ACC112 (cell line): Measurements from ENCODE around the gene FOXD1.
"Not testable (repeated sequence)": the region's sequence is repeated elsewhere in the genome, so short reads cannot be mapped to it uniquely, and the experiment has no call there.

Experiments
- H2AFZ ChIP-seq: fragments of 200-600 bp; sonication (generic); one replicate; pipeline ENCODE4 v1.6.0; 2017; ENCODE audit warnings: antibody characterized with exemption, low read length; ENCODE audit not compliant: unreplicated experiment
- H3K27ac ChIP-seq: fragments of 200-600 bp; sonication (generic); 2 replicates; pipeline ENCODE4 v1.5.1; 2014; ENCODE audit warnings: low read depth, mild to moderate bottlenecking, antibody characterized with exemption, low read length, moderate library complexity
- H3K27me3 ChIP-seq: fragments of 200-600 bp; sonication (generic); 2 replicates; pipeline ENCODE4 v1.6.1; 2014; ENCODE audit warnings: mild to moderate bottlenecking, antibody characterized with exemption, low read length, moderate library complexity, mixed read lengths; ENCODE audit not compliant: insufficient read depth
- H3K36me3 ChIP-seq: fragments of 200-600 bp; sonication (generic); 2 replicates; pipeline ENCODE4 v1.6.1; 2016; ENCODE audit warnings: mild to moderate bottlenecking, antibody characterized with exemption, low read length, moderate library complexity, mixed read lengths; ENCODE audit not compliant: insufficient read depth
- H3K4me1 ChIP-seq: fragments of 200-600 bp; sonication (generic); one replicate; pipeline ENCODE4 v1.6.1; 2016; ENCODE audit warnings: low read length, mixed read lengths; ENCODE audit not compliant: insufficient read depth, unreplicated experiment, control insufficient read depth
- H3K4me3 ChIP-seq: fragments of 200-600 bp; sonication (generic); 2 replicates; pipeline ENCODE4 v1.5.1; 2014; ENCODE audit warnings: mild to moderate bottlenecking, low read depth, low read length
- H3K79me2 ChIP-seq: fragments of 200-600 bp; sonication (generic); one replicate; pipeline ENCODE4 v1.6.0; 2016; ENCODE audit warnings: low read length; ENCODE audit not compliant: control insufficient read depth, unreplicated experiment, insufficient read depth

The FOXD1 gene

DNA sequence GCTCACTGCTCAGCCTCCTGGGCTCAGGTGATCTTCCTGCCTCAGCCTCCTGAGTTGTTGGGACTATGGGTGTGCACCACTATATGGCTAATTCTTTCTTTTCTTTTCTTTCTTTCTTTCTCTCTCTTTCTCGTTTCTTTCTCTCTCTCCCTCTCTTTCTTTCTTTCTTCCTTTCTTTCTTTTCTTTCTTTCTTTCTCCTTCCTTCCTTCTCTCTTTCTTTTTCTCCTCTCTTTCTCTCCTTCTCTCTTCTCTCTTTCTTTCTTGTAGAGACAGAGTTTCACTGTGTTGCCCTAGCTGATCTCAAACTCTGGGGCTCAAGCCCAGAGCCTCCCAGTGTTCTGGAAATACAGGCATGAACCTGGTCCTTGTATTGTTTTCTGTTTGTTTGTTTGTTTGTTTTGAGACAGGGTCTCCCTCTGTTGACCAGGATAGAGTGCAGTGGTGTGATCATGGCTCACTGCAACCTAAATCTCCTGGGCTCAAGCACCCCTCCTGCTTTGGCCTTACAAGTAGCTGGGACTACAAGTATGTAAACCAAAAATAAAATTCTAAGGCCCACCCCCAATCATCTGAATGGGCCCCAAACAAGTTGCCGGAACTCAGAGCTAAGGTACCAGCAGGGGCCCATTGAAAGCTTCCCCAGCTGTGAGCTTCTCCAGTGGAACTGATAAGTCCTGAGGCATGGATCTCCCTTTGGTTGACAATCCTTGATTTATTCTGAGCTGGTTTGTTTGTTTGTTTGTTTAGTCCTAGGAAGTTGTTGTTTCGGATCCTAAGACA lies 37.7 kb upstream of the FOXD1 start:
- H3K79me2 ChIP-seq: no peaks in the 10 kb centered on the region
- no peaks in the 10 kb centered on the region for H3K36me3 ChIP-seq
- no peaks in the 10 kb centered on the region for H3K4me1 ChIP-seq
- no peak overlapping the region for H3K4me3 ChIP-seq
- H3K27me3 ChIP-seq: no peaks in the 10 kb centered on the region
- no peak overlapping the region for H2AFZ ChIP-seq
- H3K27ac ChIP-seq: no peak overlapping the region

DNA sequence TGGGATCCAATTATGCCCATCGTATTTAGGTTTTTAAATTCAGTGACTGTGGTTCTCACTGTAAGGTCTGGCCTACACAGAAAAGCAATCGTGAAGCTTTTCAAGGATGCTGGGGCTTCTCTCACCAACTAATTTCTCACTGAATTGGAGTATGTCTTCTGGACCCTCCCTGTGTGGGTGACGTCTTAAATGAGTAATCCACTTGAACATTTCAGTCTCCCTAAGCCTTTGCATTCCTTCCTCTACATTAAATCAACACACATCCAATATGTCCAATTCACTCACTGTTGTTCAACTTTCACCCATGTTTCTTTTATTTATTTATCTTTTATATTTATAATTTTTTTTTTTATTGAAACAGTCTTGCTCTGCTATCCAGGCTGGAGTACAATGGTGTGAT lies 37.1 kb upstream of the FOXD1 start:
- no peak overlapping the region for H3K4me3 ChIP-seq
- no peaks in the 10 kb centered on the region for H3K79me2 ChIP-seq
- H3K27me3 ChIP-seq: no peaks in the 10 kb centered on the region
- no peak overlapping the region for H2AFZ ChIP-seq
- H3K4me1 ChIP-seq: no peaks in the 10 kb centered on the region
- H3K36me3 ChIP-seq: no peaks in the 10 kb centered on the region
- no peak overlapping the region for H3K27ac ChIP-seq

DNA sequence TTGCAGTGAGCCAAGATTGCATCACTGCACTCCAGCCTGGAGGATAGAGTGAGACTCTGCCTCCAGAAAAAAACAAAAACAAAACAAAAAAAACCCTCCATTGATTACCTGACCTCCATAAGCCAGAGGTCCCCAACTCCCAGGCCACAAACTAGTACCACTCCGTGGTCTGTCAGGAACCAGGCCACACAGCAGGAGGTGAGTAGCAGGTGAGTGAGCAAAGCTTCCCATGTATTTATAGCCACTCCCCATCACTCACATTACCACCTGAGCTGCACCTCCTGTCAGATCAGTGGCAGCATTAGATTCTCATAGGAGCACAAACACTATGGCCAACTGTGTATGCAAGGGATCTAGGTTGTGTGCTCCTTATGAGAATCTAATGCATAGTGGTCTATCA lies 35.9 kb upstream of the FOXD1 start:
- H3K27me3 ChIP-seq: no peaks in the 10 kb centered on the region
- H2AFZ ChIP-seq: no peak overlapping the region
- no peak overlapping the region for H3K27ac ChIP-seq
- H3K36me3 ChIP-seq: no peaks in the 10 kb centered on the region
- no peaks in the 10 kb centered on the region for H3K79me2 ChIP-seq
- H3K4me1 ChIP-seq: no peaks in the 10 kb centered on the region
- H3K4me3 ChIP-seq: no peak overlapping the region

DNA sequence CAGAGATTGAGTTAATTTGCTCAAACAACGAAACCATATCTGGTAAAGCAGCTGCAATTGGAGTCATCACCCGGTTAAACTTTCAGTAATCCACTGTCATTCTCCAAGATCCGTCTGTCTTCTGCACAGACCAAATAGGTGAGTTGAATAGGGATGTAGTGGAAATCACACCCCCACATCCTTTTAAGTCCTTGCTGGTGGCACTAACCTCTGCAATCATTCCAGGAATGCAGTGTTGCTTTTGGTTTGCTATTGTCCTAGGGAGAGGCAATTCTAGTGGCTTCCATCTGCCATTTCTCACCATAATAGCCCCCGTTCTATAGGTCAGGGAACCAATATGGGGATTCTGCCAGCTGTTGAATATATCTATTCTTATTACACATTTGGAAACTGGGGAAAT lies 35.1 kb upstream of the FOXD1 start:
- Histone ChIP-seq H3K27ac (no peak overlapping the region), H3K79me2 (no peaks in the 10 kb centered on the region), H3K27me3 (no peaks in the 10 kb centered on the region), H3K36me3 (no peaks in the 10 kb centered on the region), H2AFZ (no peak overlapping the region), H3K4me1 (no peaks in the 10 kb centered on the region), H3K4me3 (no peak overlapping the region)

DNA sequence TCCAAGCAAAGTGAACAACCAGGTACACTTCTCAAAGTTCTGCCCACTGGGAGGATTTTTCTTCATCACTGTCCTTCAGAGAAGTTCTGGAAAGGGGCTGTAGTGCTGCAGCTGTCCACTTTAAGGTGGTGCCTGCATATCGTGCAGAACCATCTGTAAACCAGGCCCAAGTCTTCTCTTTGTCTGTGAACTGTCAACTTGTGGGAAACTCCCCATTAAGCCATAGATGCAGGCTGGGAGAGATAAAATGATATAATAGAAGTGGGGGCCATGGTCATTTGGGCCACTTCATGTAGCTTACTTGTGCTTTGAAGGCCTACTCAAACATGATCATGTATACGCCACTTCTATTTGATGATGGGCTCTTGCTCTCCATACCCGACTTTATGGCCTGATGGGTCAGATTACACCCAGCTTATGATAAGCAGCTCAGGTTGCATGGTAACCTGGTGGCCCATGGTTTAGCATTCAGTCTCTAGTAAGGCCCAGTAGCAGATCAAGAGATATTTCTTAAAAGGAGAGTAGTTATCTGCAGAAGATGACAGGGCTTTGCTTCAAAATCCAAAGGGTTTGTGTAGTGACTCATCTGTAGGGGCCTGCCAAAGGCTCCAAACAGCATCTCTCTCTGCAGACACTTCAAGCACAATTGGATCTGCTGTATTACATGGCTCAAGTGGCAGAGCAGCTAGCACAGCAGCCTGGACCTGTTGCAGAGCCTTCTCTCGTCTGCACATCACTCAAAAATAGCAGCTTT lies 34.0 kb upstream of the FOXD1 start:
- Histone ChIP-seq H3K79me2 (no peaks in the 10 kb centered on the region), H3K4me3 (no peak overlapping the region), H3K27me3 (no peaks in the 10 kb centered on the region), H3K4me1 (no peaks in the 10 kb centered on the region), H2AFZ (no peak overlapping the region), H3K27ac (no peak overlapping the region), H3K36me3 (no peaks in the 10 kb centered on the region)

DNA sequence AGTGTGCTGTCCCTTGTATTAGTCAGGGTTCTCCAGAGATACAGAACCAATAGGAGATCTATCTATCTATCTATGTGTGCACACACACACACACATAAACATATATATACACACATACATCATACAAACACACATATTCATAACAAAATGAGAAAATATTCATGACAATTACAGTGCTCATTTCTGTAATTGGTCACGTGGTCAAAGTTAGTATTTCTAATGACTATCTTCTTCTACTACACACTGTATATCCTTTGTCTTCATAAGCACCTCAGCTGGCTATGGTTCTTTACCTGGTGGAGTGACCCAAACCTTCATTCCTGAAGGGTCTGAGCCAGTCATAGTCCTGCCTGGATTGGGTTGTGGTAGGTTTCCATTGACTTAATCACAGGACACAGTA lies 31.9 kb upstream of the FOXD1 start:
- Histone ChIP-seq H3K36me3 (no peaks in the 10 kb centered on the region), H3K79me2 (no peaks in the 10 kb centered on the region), H3K4me3 (no peak overlapping the region), H3K4me1 (no peaks in the 10 kb centered on the region), H3K27ac (no peak overlapping the region), H2AFZ (no peak overlapping the region), H3K27me3 (no peaks in the 10 kb centered on the region)

DNA sequence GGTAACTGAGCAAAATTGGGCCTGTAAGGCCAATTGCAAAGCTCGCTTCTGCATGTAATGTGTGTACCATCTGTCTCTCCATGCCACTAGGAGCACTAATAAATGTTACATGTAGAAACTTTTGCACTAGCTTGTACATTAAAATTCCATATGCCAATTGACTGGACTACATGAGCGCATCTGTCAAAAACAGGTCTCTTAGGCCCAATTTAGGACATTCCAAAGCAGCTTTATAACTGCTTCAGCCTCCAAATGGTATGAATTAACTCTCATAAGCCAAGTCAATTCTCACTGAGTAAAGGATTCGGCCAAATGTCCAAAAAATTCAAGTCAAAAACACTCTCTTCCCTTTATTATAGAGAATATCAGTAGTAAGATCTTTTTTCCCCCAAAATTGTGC lies 23.5 kb upstream of the FOXD1 start:
- no peaks in the 10 kb centered on the region for H3K36me3 ChIP-seq
- no peaks in the 10 kb centered on the region for H3K4me1 ChIP-seq
- H3K27ac ChIP-seq: no peak overlapping the region
- H3K27me3 ChIP-seq: no peaks in the 10 kb centered on the region
- no peak overlapping the region for H2AFZ ChIP-seq
- H3K79me2 ChIP-seq: no peaks in the 10 kb centered on the region
- H3K4me3 ChIP-seq: no peak overlapping the region

DNA sequence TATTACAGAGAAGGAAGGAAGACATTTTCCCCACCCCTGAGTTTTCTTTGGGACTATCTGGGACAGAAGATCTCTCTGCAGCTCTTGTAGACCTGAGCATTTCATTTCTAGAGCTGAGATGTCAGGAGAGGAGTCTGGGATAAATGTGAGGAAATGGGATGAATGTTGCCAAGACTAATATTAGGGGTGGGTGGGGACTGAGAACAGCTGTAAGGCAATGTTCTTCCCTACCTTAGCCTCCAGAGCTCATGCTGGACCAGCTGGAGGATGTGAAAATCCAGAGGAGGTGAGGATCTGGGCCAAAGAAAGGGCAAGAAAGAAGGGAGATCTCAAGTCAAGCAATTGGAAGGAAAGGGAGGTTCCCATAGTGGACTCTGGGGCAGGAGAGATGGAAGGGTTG lies 23.1 kb upstream of the FOXD1 start:
- no peak overlapping the region for H2AFZ ChIP-seq
- no peaks in the 10 kb centered on the region for H3K27me3 ChIP-seq
- H3K27ac ChIP-seq: no peak overlapping the region
- no peak overlapping the region for H3K4me3 ChIP-seq
- no peaks in the 10 kb centered on the region for H3K4me1 ChIP-seq
- H3K36me3 ChIP-seq: no peaks in the 10 kb centered on the region
- H3K79me2 ChIP-seq: no peaks in the 10 kb centered on the region

DNA sequence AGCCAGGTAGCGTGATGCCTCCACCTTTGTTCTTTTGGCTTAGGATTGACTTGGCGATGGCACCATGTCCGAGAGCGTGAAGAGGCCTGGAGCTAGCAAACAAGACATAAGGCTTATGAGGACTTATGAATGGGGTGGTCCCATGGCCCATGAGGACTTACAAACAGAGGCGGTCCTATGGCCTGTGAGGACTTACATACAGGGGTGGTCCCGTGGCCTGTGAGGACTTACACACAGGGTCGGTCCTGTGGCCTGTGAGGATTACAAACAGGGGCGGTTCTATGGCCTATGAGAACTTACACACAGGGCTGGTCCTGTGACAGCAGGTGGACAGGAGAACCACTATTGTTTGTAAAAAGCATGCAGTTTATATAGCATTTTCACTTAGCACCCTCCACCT lies 21.3 kb upstream of the FOXD1 start:
- Histone ChIP-seq H3K36me3 (no peaks in the 10 kb centered on the region), H3K4me1 (no peaks in the 10 kb centered on the region), H3K27me3 (no peaks in the 10 kb centered on the region), H3K79me2 (no peaks in the 10 kb centered on the region), H3K27ac (no peak overlapping the region), H2AFZ (no peak overlapping the region), H3K4me3 (no peak overlapping the region)

DNA sequence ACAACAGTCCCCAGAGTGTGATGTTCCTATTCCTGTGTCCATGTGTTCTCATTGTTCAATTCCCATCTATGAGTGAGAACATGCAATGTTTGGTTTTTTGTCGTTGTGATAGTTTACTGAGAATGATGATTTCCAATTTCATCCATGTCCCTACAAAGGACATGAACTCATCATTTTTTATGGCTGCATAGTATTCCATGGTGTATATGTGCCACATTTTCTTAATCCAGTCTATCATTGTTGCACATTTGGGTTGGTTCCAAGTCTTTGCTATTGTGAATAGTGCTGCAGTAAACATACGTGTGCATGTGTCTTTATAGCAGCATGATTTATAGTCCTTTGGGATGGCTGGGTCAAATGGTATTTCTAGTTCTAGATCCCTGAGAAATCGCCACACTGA lies 20.1 kb upstream of the FOXD1 start:
- H3K4me3 ChIP-seq, H3K27me3 ChIP-seq, H3K79me2 ChIP-seq, H3K36me3 ChIP-seq, H3K27ac ChIP-seq, H2AFZ ChIP-seq, H3K4me1 ChIP-seq: not testable (repeated sequence)
